Esophagus squamous epithelium (tissue), 5 donors: ENCODE results near the gene CORIN. TPM values are rescaled to one million over a fixed set of nuclear protein-coding genes. Genes with fewer than 3 reads are reported as not detected.

Experiments used
- DNase-seq: peaks from one replicate; lab custom pipeline; 2025; lab: John Stamatoyannopoulos, UW
- H3K27ac ChIP-seq, 4 donors: fragments of 200-600 bp; sonication (generic); one replicate each; pipeline ENCODE4 v1.5.1; 2016 to 2019; ENCODE audit warnings: mild to moderate bottlenecking in 1 of 4
- H3K27me3 ChIP-seq, 4 donors: fragments of 200-600 bp; sonication (generic); 1 replicate in 3 of 4; 2 replicates in 1 of 4; pipeline versions ENCODE4 v1.5.1 to v1.6.0; 2017 to 2021; ENCODE audit warnings: antibody characterized with exemption in 1 of 4
- H3K36me3 ChIP-seq, 3 donors: fragments of 200-600 bp; sonication (generic); one replicate each; pipeline ENCODE4 v1.5.1; 2016 to 2019
- H3K4me1 ChIP-seq, 3 donors: fragments of 200-600 bp; sonication (generic); one replicate each; pipeline ENCODE4 v1.5.1; 2017 to 2019
- H3K4me3 ChIP-seq, 4 donors: fragments of 200-600 bp; sonication (generic); 1 replicate in 3 of 4; 2 replicates in 1 of 4; pipeline ENCODE4 v1.5.1; 2016 to 2019; ENCODE audit warnings: mild to moderate bottlenecking in 2 of 4, moderate library complexity in 1 of 4
- H3K9me3 ChIP-seq, 3 donors: fragments of 200-600 bp; sonication (generic); one replicate each; pipeline ENCODE4 v1.5.1; 2016 to 2019
- POLR2A ChIP-seq, 4 donors: fragments of 450-650 bp; IDR thresholded peaks; one replicate each; pipeline ENCODE4 v1.6.1; 2017; ENCODE audit warnings: antibody characterized with exemption in 4 of 4, mild to moderate bottlenecking in 4 of 4, moderate library complexity in 3 of 4
- WGBS, 2 donors: methylation state at CpG; one replicate each; pipeline ENCODE4 v1.1.5; 2018; 5-methylcytosine and 5-hydroxymethylcytosine counted together
- intact Hi-C: fragments of 100-400 bp; cut with DNase I; formaldehyde crosslinking; loops from one replicate; pipeline ENCODE4 v1.15.0; 2022
- total RNA-seq, 4 donors: library from RNA; depleted of rRNA; stranded (reverse); fragments of >200 nt; gene quantifications; one replicate each; pipeline ENCODE4 v1.1.0, GENCODE V29; 2016
- TF ChIP-seq, protein P1 (sequence below), 6 experiments: fragments of 450-650 bp in 4 of 6; fragments of 200-600 bp in 2 of 6; sonication (generic) in 2 of 6; IDR thresholded peaks; one replicate each; pipeline ENCODE4 v1.5.1; 2016 to 2019; ENCODE audit warnings: antibody characterized with exemption in 6 of 6, mild to moderate bottlenecking in 4 of 6, moderate library complexity in 4 of 6
- donor health status: DM: yes; HTN: yes; CAD: no.

The CORIN gene
- total RNA-seq, 4 donors from 2014 or later = 0.08 to 4.8 (median 0.41) TPM

- no peak for DNase-seq
- H3K9me3 ChIP-seq = no peaks in the 10 kb centered on the region
- H3K4me1 ChIP-seq = no peaks in the 10 kb centered on the region
- intact Hi-C loops = loop anchor here (10.0 kb wide), 1 partner anchor 148 kb away; the partner anchor contains the start of gene CORIN
- no peak overlapping the region for H3K27ac ChIP-seq
- no peaks in the 10 kb centered on the region for H3K36me3 ChIP-seq
- TF ChIP-seq, protein P1, sequence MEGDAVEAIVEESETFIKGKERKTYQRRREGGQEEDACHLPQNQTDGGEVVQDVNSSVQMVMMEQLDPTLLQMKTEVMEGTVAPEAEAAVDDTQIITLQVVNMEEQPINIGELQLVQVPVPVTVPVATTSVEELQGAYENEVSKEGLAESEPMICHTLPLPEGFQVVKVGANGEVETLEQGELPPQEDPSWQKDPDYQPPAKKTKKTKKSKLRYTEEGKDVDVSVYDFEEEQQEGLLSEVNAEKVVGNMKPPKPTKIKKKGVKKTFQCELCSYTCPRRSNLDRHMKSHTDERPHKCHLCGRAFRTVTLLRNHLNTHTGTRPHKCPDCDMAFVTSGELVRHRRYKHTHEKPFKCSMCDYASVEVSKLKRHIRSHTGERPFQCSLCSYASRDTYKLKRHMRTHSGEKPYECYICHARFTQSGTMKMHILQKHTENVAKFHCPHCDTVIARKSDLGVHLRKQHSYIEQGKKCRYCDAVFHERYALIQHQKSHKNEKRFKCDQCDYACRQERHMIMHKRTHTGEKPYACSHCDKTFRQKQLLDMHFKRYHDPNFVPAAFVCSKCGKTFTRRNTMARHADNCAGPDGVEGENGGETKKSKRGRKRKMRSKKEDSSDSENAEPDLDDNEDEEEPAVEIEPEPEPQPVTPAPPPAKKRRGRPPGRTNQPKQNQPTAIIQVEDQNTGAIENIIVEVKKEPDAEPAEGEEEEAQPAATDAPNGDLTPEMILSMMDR (IDR thresholded peaks at IDR 0.05) = peak; percentile 23 to 63 (median 43)
- TF ChIP-seq POLR2A (IDR thresholded peaks at IDR 0.05) = no peak
- WGBS, 2 donors = 45 to 49% methylated on average over 7 to 9 of the region's 9 CpGs
- no peaks in the 10 kb centered on the region for H3K27me3 ChIP-seq
- H3K4me3 ChIP-seq = no peak overlapping the region
Measured at GRCh38 chr4:47686294-47686872, 151.5 kb downstream of the CORIN start.

- H3K36me3 ChIP-seq = no peaks in the 10 kb centered on the region
- no peaks in the 10 kb centered on the region for H3K27me3 ChIP-seq
- TF ChIP-seq, protein P1 (IDR thresholded peaks at IDR 0.05) = no peak
- no peak for TF ChIP-seq POLR2A (IDR thresholded peaks at IDR 0.05)
- H3K4me1 ChIP-seq = no peaks in the 10 kb centered on the region
- DNase-seq = no peak
- intact Hi-C loops = loop anchor here (10.0 kb wide), 1 partner anchor 259 kb away; no protein-coding TSS in a partner anchor
- no peak overlapping the region for H3K27ac ChIP-seq
- 83 to 88% methylated on average over 1 to 2 of the region's 2 CpGs for WGBS, 2 donors
- no peaks in the 10 kb centered on the region for H3K9me3 ChIP-seq
- H3K4me3 ChIP-seq = no peak overlapping the region
Measured at GRCh38 chr4:47675806-47676205, 162.1 kb downstream of the CORIN start.

GRCh38 chr4:47674144-47674543 is 163.7 kb downstream of the CORIN start:
- H3K36me3 ChIP-seq = no peaks in the 10 kb centered on the region

GRCh38 chr4:47672696-47673095 is 165.2 kb downstream of the CORIN start:
- TF ChIP-seq, protein P1 (IDR thresholded peaks at IDR 0.05) = no peak
- no peak for TF ChIP-seq POLR2A (IDR thresholded peaks at IDR 0.05)
- Histone ChIP-seq H3K9me3 (no peaks in the 10 kb centered on the region), H3K27me3 (peaks cover 0 to 3% (median 0%) of the 10 kb centered on the region in 4 donors), H3K4me1 (no peaks in the 10 kb centered on the region), H3K36me3 (no peaks in the 10 kb centered on the region), H3K27ac (no peak overlapping the region), H3K4me3 (no peak overlapping the region)
- no peak for DNase-seq
- WGBS, 2 donors = 100% methylated on average over 3 of the region's 3 CpGs
- intact Hi-C loops = loop anchor here (10.0 kb wide), 1 partner anchor 262 kb away; no protein-coding TSS in a partner anchor

More at GRCh38 chr4:47674144-47674543, 163.7 kb downstream of the CORIN start:
- Histone ChIP-seq H3K4me1 (no peaks in the 10 kb centered on the region), H3K9me3 (no peaks in the 10 kb centered on the region), H3K27me3 (no peaks in the 10 kb centered on the region), H3K4me3 (no peak overlapping the region), H3K27ac (no peak overlapping the region)
- TF ChIP-seq, protein P1 (IDR thresholded peaks at IDR 0.05) = no peak
- TF ChIP-seq POLR2A (IDR thresholded peaks at IDR 0.05) = no peak
- DNase-seq = no peak
- intact Hi-C loops = loop anchor here (10.0 kb wide), 1 partner anchor 261 kb away; no protein-coding TSS in a partner anchor
- 40 to 61% methylated on average over 4 of the region's 4 CpGs for WGBS, 2 donors

DNA sequence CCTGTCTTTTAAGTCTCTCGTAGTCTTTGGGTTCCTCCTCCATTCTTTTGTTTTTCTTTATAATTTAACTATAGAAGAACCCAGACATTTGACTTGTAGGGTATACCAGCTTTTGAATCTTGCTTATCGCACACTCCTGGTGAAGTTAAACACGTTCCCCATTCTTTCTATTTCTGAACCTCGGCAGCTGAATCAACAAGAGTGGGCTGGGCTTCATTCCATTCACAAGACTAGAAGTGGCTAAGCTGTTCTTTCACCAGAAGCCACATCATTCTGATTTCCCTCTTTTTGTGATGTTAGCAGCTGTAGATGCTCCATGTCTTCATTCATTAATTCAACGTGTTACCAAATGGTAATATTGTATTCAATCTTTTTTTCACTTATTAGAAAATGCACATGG is 167.9 kb downstream of the CORIN start:
- DNase-seq = no peak
- intact Hi-C loops = loop anchor here (10.0 kb wide), 1 partner anchor 265 kb away; no protein-coding TSS in a partner anchor

More for the DNA sequence above, 167.9 kb downstream of the CORIN start:
- H3K4me1 ChIP-seq = no peaks in the 10 kb centered on the region
- no peaks in the 10 kb centered on the region for H3K36me3 ChIP-seq
- no peak overlapping the region for H3K4me3 ChIP-seq
- H3K27ac ChIP-seq = no peak overlapping the region
- no peaks in the 10 kb centered on the region for H3K9me3 ChIP-seq
- TF ChIP-seq, protein P1 (IDR thresholded peaks at IDR 0.05) = no peak
- no peak for TF ChIP-seq POLR2A (IDR thresholded peaks at IDR 0.05)
- peaks cover 0 to 5% (median 0%) of the 10 kb centered on the region in 4 donors for H3K27me3 ChIP-seq
- WGBS, 2 donors = 30 to 46% methylated on average over 5 of the region's 5 CpGs
